WTC11 (cell line): ENCODE measurements around the gene FNDC3B.

ENCODE experiments used
- NFYB ChIP-seq: sonication (generic); formaldehyde crosslinking; conservative IDR thresholded peaks from 2 replicates; pipeline ENCODE4 v1.8.0; 2022; ENCODE audit warnings: low read depth, missing genetic modification reagents
- SMAD3 ChIP-seq: sonication (generic); formaldehyde crosslinking; IDR thresholded peaks from 2 replicates; pipeline ENCODE4 v1.8.0; 2022; ENCODE audit warnings: missing genetic modification reagents, mild to moderate bottlenecking, borderline replicate concordance
- ZNF317 ChIP-seq: sonication (generic); formaldehyde crosslinking; IDR thresholded peaks from 2 replicates; pipeline ENCODE4 v1.8.1; 2023; ENCODE audit warnings: low read depth, mild to moderate bottlenecking, moderate library complexity, missing genetic modification reagents, borderline replicate concordance
- TF ChIP-seq, protein P1 (sequence below): fragments of 200-600 bp; IDR thresholded peaks from 2 replicates; pipeline ENCODE4 v1.8.0; 2022; ENCODE audit warnings: antibody characterized with exemption
- TF ChIP-seq, protein P2 (sequence below): sonication (generic); formaldehyde crosslinking; IDR thresholded peaks from 2 replicates; pipeline ENCODE4 v1.8.0; 2023; ENCODE audit warnings: mild to moderate bottlenecking, missing genetic modification reagents
- TF ChIP-seq, protein P3 (sequence below): sonication (generic); formaldehyde crosslinking; IDR thresholded peaks from 2 replicates; pipeline ENCODE4 v1.8.1; 2023; ENCODE audit warnings: mild to moderate bottlenecking, missing genetic modification reagents, moderate library complexity

DNA sequence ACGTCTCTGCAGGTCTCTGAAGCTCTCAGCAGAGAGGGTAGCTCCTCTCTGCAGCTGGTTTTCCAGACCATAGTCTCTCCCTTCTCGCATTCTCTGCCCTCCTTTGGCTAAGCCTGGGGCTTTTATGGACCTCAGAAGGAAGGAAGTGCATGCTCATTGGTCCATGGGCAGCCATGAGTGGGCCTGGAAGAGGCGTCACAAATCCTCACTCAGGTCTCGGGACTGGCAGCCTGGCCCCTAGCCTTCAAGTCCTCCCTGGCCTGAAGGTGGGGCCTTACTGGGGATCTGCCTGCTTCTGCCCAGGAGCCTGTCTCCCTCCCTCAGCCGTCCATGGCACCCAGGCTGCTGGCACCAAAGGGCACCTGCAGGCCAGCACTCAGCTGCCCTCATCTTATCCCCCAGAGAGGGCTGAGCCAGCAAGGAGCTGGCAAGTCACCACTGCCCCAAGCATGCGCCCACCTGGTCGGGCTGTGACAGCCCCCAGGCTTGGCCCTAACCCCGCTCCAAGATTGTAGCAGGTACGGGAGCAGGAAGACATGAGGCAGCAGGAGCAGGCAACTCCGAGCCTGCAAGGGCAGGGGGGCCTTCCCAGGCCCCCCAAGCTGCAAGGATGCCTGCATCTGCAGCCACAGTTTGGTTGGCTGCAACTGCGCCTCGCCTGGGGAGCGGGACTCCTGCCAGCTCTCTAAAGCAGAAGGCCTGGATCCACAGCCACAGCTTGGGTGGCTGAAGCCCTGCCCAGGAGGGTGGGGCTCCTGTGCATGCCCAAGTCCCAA is 371.5 kb downstream of the FNDC3B start:
- no peak for TF ChIP-seq SMAD3 (CRISPR knock-in tag)
- TF ChIP-seq, protein P1, sequence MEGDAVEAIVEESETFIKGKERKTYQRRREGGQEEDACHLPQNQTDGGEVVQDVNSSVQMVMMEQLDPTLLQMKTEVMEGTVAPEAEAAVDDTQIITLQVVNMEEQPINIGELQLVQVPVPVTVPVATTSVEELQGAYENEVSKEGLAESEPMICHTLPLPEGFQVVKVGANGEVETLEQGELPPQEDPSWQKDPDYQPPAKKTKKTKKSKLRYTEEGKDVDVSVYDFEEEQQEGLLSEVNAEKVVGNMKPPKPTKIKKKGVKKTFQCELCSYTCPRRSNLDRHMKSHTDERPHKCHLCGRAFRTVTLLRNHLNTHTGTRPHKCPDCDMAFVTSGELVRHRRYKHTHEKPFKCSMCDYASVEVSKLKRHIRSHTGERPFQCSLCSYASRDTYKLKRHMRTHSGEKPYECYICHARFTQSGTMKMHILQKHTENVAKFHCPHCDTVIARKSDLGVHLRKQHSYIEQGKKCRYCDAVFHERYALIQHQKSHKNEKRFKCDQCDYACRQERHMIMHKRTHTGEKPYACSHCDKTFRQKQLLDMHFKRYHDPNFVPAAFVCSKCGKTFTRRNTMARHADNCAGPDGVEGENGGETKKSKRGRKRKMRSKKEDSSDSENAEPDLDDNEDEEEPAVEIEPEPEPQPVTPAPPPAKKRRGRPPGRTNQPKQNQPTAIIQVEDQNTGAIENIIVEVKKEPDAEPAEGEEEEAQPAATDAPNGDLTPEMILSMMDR, result no peak
- TF ChIP-seq, protein P2, sequence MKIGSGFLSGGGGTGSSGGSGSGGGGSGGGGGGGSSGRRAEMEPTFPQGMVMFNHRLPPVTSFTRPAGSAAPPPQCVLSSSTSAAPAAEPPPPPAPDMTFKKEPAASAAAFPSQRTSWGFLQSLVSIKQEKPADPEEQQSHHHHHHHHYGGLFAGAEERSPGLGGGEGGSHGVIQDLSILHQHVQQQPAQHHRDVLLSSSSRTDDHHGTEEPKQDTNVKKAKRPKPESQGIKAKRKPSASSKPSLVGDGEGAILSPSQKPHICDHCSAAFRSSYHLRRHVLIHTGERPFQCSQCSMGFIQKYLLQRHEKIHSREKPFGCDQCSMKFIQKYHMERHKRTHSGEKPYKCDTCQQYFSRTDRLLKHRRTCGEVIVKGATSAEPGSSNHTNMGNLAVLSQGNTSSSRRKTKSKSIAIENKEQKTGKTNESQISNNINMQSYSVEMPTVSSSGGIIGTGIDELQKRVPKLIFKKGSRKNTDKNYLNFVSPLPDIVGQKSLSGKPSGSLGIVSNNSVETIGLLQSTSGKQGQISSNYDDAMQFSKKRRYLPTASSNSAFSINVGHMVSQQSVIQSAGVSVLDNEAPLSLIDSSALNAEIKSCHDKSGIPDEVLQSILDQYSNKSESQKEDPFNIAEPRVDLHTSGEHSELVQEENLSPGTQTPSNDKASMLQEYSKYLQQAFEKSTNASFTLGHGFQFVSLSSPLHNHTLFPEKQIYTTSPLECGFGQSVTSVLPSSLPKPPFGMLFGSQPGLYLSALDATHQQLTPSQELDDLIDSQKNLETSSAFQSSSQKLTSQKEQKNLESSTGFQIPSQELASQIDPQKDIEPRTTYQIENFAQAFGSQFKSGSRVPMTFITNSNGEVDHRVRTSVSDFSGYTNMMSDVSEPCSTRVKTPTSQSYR (CRISPR knock-in tag), result no peak
- no peak for TF ChIP-seq ZNF317
- TF ChIP-seq NFYB (CRISPR knock-in tag), result no peak
- TF ChIP-seq, protein P3, sequence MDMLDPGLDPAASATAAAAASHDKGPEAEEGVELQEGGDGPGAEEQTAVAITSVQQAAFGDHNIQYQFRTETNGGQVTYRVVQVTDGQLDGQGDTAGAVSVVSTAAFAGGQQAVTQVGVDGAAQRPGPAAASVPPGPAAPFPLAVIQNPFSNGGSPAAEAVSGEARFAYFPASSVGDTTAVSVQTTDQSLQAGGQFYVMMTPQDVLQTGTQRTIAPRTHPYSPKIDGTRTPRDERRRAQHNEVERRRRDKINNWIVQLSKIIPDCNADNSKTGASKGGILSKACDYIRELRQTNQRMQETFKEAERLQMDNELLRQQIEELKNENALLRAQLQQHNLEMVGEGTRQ, result no peak
